ENCODE measurements around the gene TMCC1. TPM values are rescaled to one million over a fixed set of nuclear protein-coding genes. Genes with fewer than 3 reads are reported as not detected.

The TMCC1 gene
- total RNA-seq, 2 donors from 2014 or later, result 41.0 to 51.1 TPM

DNA sequence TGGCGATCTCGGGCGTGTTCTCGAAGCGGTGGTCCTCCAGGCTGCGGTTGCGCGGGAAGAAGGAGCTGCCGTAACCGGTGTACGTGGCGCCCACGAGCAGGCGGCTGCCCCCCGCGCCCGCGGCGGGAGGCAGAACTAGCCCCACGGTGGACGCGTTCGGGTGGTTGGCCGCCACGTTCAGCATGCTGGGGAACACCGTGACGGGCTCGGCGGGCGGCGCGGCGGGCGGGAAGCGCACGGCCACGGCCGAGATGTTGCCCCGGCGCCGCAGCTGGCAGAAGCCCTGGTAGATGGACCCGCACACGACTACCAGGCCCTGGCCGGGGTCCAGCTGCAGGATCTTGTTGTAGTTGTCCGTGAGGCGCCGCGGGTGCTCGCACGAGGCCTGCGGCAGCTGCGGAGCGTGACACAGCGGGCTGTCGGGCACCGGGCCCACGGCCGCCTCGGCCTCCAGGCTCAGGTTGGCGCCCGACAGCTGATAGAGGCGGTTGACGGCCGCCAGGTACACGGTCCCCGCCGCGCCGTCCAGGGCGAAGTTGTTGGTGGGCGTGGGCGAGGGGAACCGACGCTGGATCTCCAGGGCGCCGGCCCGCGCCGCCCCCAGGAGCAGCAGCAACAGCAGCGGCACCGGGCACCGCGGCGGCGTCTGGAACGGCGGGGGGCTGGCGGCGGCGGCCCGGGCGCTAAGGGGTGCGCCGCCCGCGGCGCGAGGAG is 287.4 kb downstream of the TMCC1 start:
- no peak overlapping the region for H3K9ac ChIP-seq (ENCODE audit: extremely low read depth, low read length, poor library complexity, severe bottlenecking)
- peak overlapping the region; percentile 77 for H3K4me3 Mint-ChIP-seq
- no peaks in the 10 kb centered on the region for H3K9me3 Mint-ChIP-seq
- peak; percentile 71 for DNase-seq
- no peaks in the 10 kb centered on the region for H3K9me3 ChIP-seq (ENCODE audit: control insufficient read depth, low read length)
- peaks cover 3% of the 10 kb centered on the region for H3K36me3 Mint-ChIP-seq (ENCODE audit: low read depth)
- H3K4me3 ChIP-seq (ENCODE audit: low read length), result peak overlapping the region; percentile 76
- H3K36me3 ChIP-seq (ENCODE audit: control insufficient read depth, insufficient read depth, low read length), result no peaks in the 10 kb centered on the region
- 1 to 4% methylated on average over 21 to 98 of the region's 98 CpGs for WGBS, 2 experiments (ENCODE audit: insufficient coverage in 1 of 2, insufficient read length in 1 of 2)
- peaks cover 17% of the 10 kb centered on the region for H3K27me3 Mint-ChIP-seq (ENCODE audit: insufficient read depth)
- no peak for TF ChIP-seq CTCF (conservative IDR thresholded peaks at IDR 0.05)
- no peak overlapping the region for H3K27ac Mint-ChIP-seq
- H3K4me1 ChIP-seq (ENCODE audit: control insufficient read depth, insufficient read depth, low read length), result peaks cover 7% of the 10 kb centered on the region
- peaks cover 20% of the 10 kb centered on the region for H3K27me3 ChIP-seq (ENCODE audit: control insufficient read depth, insufficient read depth, low read length, poor library complexity, severe bottlenecking)
- H3K4me1 Mint-ChIP-seq, result peaks cover 47% of the 10 kb centered on the region
- H3K27ac ChIP-seq (ENCODE audit: low read depth, low read length), result no peak overlapping the region

GRCh38 chr3:129605203-129605921 is 288.1 kb downstream of the TMCC1 start:
- H3K27ac ChIP-seq (ENCODE audit: low read depth, low read length), result no peak overlapping the region

DNA sequence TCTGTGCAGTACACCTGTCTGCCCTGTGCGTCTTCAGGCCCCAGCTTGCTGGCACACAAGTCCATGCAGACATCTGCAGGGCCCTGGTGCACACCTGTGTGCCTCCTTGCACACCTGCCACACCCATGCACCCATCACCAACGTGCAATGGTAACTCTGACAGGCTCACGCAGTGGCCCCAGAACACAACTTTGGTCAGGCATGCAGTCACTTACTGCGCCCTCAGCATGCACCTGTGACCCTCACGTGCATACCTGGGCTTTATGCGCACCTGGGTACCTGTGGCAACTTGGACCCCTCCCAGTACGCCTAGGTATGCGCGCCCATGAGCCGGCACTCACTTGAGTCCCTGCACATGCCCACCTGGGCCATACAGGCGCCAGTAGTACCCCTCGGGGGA is 288.7 kb downstream of the TMCC1 start:
- H3K4me3 ChIP-seq (ENCODE audit: low read length), result peak overlapping the region; percentile 73
- no peaks in the 10 kb centered on the region for H3K36me3 ChIP-seq (ENCODE audit: control insufficient read depth, insufficient read depth, low read length)
- H3K27me3 ChIP-seq (ENCODE audit: control insufficient read depth, insufficient read depth, low read length, poor library complexity, severe bottlenecking), result peaks cover 20% of the 10 kb centered on the region
- H3K4me1 ChIP-seq (ENCODE audit: control insufficient read depth, insufficient read depth, low read length), result peaks cover 9% of the 10 kb centered on the region
- no peak for TF ChIP-seq CTCF (conservative IDR thresholded peaks at IDR 0.05)
- no peak overlapping the region for H3K27ac ChIP-seq (ENCODE audit: low read depth, low read length)
- Mint-ChIP-seq H3K27ac (peak overlapping the region; percentile 64), H3K4me3 (peak overlapping the region; percentile 77), H3K9me3 (no peaks in the 10 kb centered on the region), H3K4me1 (peaks cover 53% of the 10 kb centered on the region), H3K27me3 (ENCODE audit: insufficient read depth) (peaks cover 17% of the 10 kb centered on the region), H3K36me3 (ENCODE audit: low read depth) (peaks cover 3% of the 10 kb centered on the region)
- H3K9me3 ChIP-seq (ENCODE audit: control insufficient read depth, low read length), result no peaks in the 10 kb centered on the region
- no peak overlapping the region for H3K9ac ChIP-seq (ENCODE audit: extremely low read depth, low read length, poor library complexity, severe bottlenecking)
- DNase-seq, result peak; percentile 66
- 35 to 41% methylated on average over 10 to 12 of the region's 12 CpGs for WGBS, 2 experiments (ENCODE audit: insufficient coverage in 1 of 2, insufficient read length in 1 of 2)

More at GRCh38 chr3:129605203-129605921, 288.1 kb downstream of the TMCC1 start:
- peaks cover 17% of the 10 kb centered on the region for H3K27me3 Mint-ChIP-seq (ENCODE audit: insufficient read depth)
- Histone ChIP-seq H3K9me3 (ENCODE audit: control insufficient read depth, low read length) (no peaks in the 10 kb centered on the region), H3K4me1 (ENCODE audit: control insufficient read depth, insufficient read depth, low read length) (peaks cover 7% of the 10 kb centered on the region), H3K4me3 (ENCODE audit: low read length) (peak overlapping the region; percentile 76), H3K27me3 (ENCODE audit: control insufficient read depth, insufficient read depth, low read length, poor library complexity, severe bottlenecking) (peaks cover 20% of the 10 kb centered on the region), H3K36me3 (ENCODE audit: control insufficient read depth, insufficient read depth, low read length) (no peaks in the 10 kb centered on the region), H3K9ac (ENCODE audit: extremely low read depth, low read length, poor library complexity, severe bottlenecking) (no peak overlapping the region)
- H3K36me3 Mint-ChIP-seq (ENCODE audit: low read depth), result peaks cover 3% of the 10 kb centered on the region
- peak; percentile 40 for TF ChIP-seq CTCF (conservative IDR thresholded peaks at IDR 0.05)
- H3K27ac Mint-ChIP-seq, result peak overlapping the region; percentile 34
- 1% methylated on average over 38 to 98 of the region's 98 CpGs for WGBS, 2 experiments (ENCODE audit: insufficient coverage in 1 of 2, insufficient read length in 1 of 2)
- H3K4me1 Mint-ChIP-seq, result peaks cover 49% of the 10 kb centered on the region
- H3K9me3 Mint-ChIP-seq, result no peaks in the 10 kb centered on the region
- peak; percentile 87 for DNase-seq
- peak overlapping the region; percentile 77 for H3K4me3 Mint-ChIP-seq

All from endodermal cell (in vitro differentiated cells).